NB4 (cell line): ENCODE measurements around the gene PCSK2.

Experiments used
- DNase-seq: peaks from one replicate; pipeline ENCODE4 v3.0.0; 2010; ENCODE audit warnings: low read depth
- H3K4me3 ChIP-seq: one replicate; pipeline ENCODE4 v1.5.1; 2011; ENCODE audit warnings: mild to moderate bottlenecking, low read depth, low read length, moderate library complexity
- MYC ChIP-seq: IDR thresholded peaks from 2 replicates; pipeline ENCODE4 v1.6.1; 2011; ENCODE audit warnings: low read depth, low read length
- POLR2A ChIP-seq: IDR thresholded peaks from 2 replicates; pipeline ENCODE4 v1.6.1; 2011; ENCODE audit warnings: mild to moderate bottlenecking; ENCODE audit not compliant: insufficient read length; ENCODE audit errors: extremely low read depth
- TF ChIP-seq, protein P1 (sequence below): IDR thresholded peaks from 2 replicates; pipeline ENCODE4 v1.6.1; 2011; ENCODE audit warnings: low read depth, low read length
- TF ChIP-seq, protein P2 (sequence below): IDR thresholded peaks from one replicate; pipeline ENCODE4 v1.5.1; 2012; ENCODE audit warnings: low read depth, low read length

The PCSK2 gene

DNA sequence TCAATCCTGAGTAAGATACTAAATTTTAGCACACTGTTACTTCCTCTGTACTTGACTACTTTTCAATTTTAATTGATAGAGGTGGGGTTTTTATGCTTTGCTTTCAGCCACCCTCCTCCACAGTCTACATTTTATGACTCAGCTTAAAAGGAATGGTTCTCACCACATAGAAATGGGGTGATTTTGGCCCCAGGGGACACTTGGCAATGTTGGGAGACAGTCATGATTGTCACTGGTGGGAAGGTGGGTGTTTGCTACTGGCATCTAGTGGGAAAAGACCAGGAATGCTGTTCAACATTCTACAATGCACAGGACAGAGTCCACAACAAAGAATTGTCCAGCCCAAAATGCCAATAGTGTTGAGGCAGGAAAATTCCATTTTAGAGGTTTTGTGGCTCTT is 71.3 kb downstream of the PCSK2 start:
- TF ChIP-seq, protein P1, sequence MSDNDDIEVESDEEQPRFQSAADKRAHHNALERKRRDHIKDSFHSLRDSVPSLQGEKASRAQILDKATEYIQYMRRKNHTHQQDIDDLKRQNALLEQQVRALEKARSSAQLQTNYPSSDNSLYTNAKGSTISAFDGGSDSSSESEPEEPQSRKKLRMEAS: no peak
- TF ChIP-seq MYC (no peak), POLR2A (no peak)
- TF ChIP-seq, protein P2, sequence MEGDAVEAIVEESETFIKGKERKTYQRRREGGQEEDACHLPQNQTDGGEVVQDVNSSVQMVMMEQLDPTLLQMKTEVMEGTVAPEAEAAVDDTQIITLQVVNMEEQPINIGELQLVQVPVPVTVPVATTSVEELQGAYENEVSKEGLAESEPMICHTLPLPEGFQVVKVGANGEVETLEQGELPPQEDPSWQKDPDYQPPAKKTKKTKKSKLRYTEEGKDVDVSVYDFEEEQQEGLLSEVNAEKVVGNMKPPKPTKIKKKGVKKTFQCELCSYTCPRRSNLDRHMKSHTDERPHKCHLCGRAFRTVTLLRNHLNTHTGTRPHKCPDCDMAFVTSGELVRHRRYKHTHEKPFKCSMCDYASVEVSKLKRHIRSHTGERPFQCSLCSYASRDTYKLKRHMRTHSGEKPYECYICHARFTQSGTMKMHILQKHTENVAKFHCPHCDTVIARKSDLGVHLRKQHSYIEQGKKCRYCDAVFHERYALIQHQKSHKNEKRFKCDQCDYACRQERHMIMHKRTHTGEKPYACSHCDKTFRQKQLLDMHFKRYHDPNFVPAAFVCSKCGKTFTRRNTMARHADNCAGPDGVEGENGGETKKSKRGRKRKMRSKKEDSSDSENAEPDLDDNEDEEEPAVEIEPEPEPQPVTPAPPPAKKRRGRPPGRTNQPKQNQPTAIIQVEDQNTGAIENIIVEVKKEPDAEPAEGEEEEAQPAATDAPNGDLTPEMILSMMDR: no peak
- DNase-seq: no peak
- H3K4me3 ChIP-seq: no peak overlapping the region

DNA sequence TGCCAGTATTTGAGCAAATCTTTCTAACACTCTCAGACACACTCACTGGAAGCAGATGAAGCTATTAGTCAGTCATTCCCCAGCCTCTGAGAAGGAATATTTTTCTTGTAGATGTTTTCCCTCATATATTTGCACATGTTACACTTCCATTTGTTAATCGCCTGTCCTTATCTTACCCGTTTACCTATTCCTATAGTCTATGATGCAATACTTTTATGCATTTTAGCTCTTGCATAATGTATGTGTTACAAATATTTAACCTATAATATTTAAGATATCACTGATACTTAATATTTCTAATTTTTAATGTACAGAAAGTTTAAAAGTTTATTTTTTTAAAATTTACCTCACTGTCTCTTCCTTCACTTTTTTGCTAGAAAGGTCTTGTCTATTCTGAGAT is 71.9 kb downstream of the PCSK2 start:
- TF ChIP-seq POLR2A: no peak
- TF ChIP-seq, protein P2: no peak
- TF ChIP-seq, protein P1: no peak
- no peak for TF ChIP-seq MYC
- H3K4me3 ChIP-seq: no peak overlapping the region
- no peak for DNase-seq

DNA sequence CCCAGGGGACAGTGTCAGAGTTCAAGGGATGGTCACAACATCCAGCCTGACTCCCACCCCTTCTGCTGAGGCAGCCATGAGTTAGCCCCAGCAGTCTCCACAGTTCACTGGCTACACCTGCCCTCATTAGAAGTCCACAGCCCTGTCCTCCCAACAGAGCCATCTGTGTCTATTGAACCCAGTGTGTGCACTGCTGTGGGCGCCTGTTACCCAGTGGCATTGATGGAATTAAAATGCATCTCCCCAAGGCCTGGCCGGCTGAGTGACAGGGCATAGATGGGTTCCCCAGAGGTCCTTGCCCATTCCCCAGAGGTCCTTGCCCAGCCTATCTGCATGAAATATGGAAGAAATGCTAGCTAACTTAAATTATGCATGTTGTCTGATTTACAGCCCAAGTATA is 73.3 kb downstream of the PCSK2 start:
- no peak overlapping the region for H3K4me3 ChIP-seq
- no peak for DNase-seq
- no peak for TF ChIP-seq POLR2A
- TF ChIP-seq MYC: no peak
- TF ChIP-seq, protein P1: no peak
- TF ChIP-seq, protein P2: no peak

DNA sequence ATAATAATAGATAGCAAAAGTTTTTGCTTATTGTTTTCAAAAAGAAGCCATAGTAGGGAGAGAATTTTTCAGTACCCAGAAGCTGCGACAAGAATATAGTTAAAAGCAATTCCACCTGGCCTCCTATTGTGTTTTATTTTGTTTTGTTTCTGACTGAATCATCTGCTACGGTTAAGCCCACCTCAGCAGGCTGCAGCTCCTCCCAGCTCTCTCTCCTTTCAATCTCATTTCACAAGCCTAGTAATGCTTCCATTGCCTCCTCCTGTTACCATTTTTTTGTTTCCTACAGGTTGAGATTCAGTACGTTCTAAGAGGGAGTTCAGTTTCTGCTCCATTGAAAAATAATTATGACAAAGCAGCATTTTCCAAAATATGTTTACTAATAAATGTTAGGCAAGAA is 77.9 kb downstream of the PCSK2 start:
- no peak overlapping the region for H3K4me3 ChIP-seq
- TF ChIP-seq, protein P1: no peak
- TF ChIP-seq MYC (no peak), POLR2A (no peak)
- TF ChIP-seq, protein P2: no peak
- no peak for DNase-seq

DNA sequence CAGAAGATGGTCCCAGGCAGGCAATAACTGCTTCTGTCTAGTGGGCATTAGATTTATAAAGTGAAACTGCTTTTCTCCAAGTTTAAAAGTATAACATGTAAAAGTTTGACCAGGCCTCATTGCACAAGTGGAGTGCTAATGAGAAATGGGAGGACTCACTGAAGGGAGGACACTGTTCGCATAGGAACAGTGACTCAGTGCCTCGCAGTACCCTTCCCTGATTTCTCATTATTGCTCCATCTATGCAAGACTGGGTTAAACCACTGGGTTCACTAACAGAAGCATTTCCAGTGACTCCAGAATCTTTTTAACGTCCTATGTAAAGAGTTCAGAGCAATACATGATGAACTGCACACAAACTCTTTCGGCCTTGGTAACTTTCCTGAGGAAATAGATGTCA is 79.6 kb downstream of the PCSK2 start:
- TF ChIP-seq MYC (no peak), POLR2A (no peak)
- TF ChIP-seq, protein P2: no peak
- TF ChIP-seq, protein P1: no peak
- no peak overlapping the region for H3K4me3 ChIP-seq
- DNase-seq: no peak

DNA sequence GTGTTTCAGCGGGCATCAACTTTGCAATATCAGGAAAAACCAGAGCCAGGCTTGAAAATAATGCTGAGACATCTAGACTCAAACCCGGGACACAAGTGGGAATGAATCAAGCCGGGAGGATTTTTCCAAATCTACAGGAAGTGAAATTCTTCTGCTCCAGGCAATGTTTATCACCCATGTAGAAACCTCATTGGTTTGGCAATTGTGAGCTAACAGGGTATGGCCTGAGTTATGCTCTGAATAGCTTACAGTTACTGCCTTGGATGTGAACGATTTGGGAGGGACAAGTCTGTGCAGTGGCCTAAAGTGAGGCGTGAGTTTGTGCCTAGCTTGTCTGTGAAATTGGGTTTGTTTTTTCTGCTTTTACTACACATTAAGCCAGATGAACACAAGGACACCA is 87.4 kb downstream of the PCSK2 start:
- TF ChIP-seq POLR2A (no peak), MYC (no peak)
- TF ChIP-seq, protein P2: no peak
- TF ChIP-seq, protein P1: no peak
- no peak for DNase-seq
- H3K4me3 ChIP-seq: no peak overlapping the region
